Right atrium auricular region (tissue), 2 donors: ENCODE data around the gene CRB3. TPM values are rescaled to one million over a fixed set of nuclear protein-coding genes. Genes with fewer than 3 reads are reported as not detected.

Source experiments
- DNase-seq: peaks from one replicate; pipeline ENCODE4 v3.0.0-alpha.2; 2019; ENCODE audit warnings: low spot score
- H3K27ac ChIP-seq, 2 donors: fragments of 200-600 bp; sonication (generic); 1 replicate in 1 of 2; 2 replicates in 1 of 2; pipeline ENCODE4 v1.5.1; 2016 to 2019
- H3K27me3 ChIP-seq, 2 donors: fragments of 200-600 bp; sonication (generic); one replicate each; pipeline versions ENCODE4 v1.5.1 to v1.6.0; 2017 to 2019
- H3K36me3 ChIP-seq: fragments of 200-600 bp; sonication (generic); one replicate; pipeline ENCODE4 v1.5.1; 2016
- H3K4me1 ChIP-seq, 2 donors: fragments of 200-600 bp; sonication (generic); one replicate each; pipeline versions ENCODE4 v1.5.1 to v1.6.0; 2017 to 2019
- H3K4me3 ChIP-seq, 2 donors: fragments of 200-600 bp; sonication (generic); 1 replicate in 1 of 2; 2 replicates in 1 of 2; pipeline ENCODE4 v1.5.1; 2017 to 2019; ENCODE audit warnings: mild to moderate bottlenecking in 1 of 2, moderate library complexity in 1 of 2
- H3K9me3 ChIP-seq, 2 donors: fragments of 200-600 bp; sonication (generic); one replicate each; pipeline ENCODE4 v1.5.1; 2019
- CTCF ChIP-seq, 2 donors: fragments of 200-600 bp; sonication (generic); IDR thresholded peaks; one replicate each; pipeline ENCODE4 v1.5.1; 2019; ENCODE audit warnings: antibody characterized with exemption in 2 of 2
- total RNA-seq, 2 donors: library from RNA; depleted of rRNA; stranded (reverse); fragments of >200 nt; gene quantifications; one replicate each; pipeline ENCODE4 v1.1.0, GENCODE V29; 2016

Gene CRB3
- total RNA-seq, 2 donors from 2014 or later, result 0.33 to 2.5 TPM

GRCh38 chr19:6495947-6496346, 31.9 kb downstream of the CRB3 start:
- H3K4me3 ChIP-seq, result no peak overlapping the region
- TF ChIP-seq CTCF (IDR thresholded peaks at IDR 0.05), result no peak
- no peak overlapping the region for H3K27ac ChIP-seq
- no peak for DNase-seq
- no peaks in the 10 kb centered on the region for H3K36me3 ChIP-seq
- H3K4me1 ChIP-seq, result no peaks in the 10 kb centered on the region
- H3K27me3 ChIP-seq, result no peaks in the 10 kb centered on the region
- peaks cover 0 to 13% of the 10 kb centered on the region in 2 donors for H3K9me3 ChIP-seq

GRCh38 chr19:6498294-6499036, 34.4 kb downstream of the CRB3 start:
- no peaks in the 10 kb centered on the region for H3K9me3 ChIP-seq
- no peak for DNase-seq
- peaks cover 0 to 12% of the 10 kb centered on the region in 2 donors for H3K27me3 ChIP-seq
- no peak overlapping the region for H3K4me3 ChIP-seq
- no peaks in the 10 kb centered on the region for H3K36me3 ChIP-seq
- H3K27ac ChIP-seq, result no peak overlapping the region
- no peak for TF ChIP-seq CTCF (IDR thresholded peaks at IDR 0.05)
- H3K4me1 ChIP-seq, result peaks cover 0 to 14% of the 10 kb centered on the region in 2 donors

GRCh38 chr19:6499052-6499790, 35.1 kb downstream of the CRB3 start:
- no peak overlapping the region for H3K27ac ChIP-seq
- no peak for TF ChIP-seq CTCF (IDR thresholded peaks at IDR 0.05)
- H3K4me1 ChIP-seq, result peaks cover 0 to 14% of the 10 kb centered on the region in 2 donors
- H3K4me3 ChIP-seq, result no peak overlapping the region
- no peaks in the 10 kb centered on the region for H3K36me3 ChIP-seq
- H3K9me3 ChIP-seq, result no peaks in the 10 kb centered on the region
- no peak for DNase-seq
- H3K27me3 ChIP-seq, result peaks cover 0 to 12% of the 10 kb centered on the region in 2 donors

- Histone ChIP-seq H3K27ac (no peak overlapping the region), H3K4me1 (peaks cover 0 to 14% of the 10 kb centered on the region in 2 donors), H3K9me3 (no peaks in the 10 kb centered on the region), H3K4me3 (peak overlapping the region in 1 of 2 donors; percentile 52), H3K36me3 (no peaks in the 10 kb centered on the region), H3K27me3 (peaks cover 0 to 12% of the 10 kb centered on the region in 2 donors)
- DNase-seq, result no peak
- TF ChIP-seq CTCF (IDR thresholded peaks at IDR 0.05), result no peak
Measured at GRCh38 chr19:6500837-6501739, 37.0 kb downstream of the CRB3 start.

- Histone ChIP-seq H3K27me3 (peaks cover 0 to 12% of the 10 kb centered on the region in 2 donors), H3K36me3 (no peaks in the 10 kb centered on the region), H3K4me3 (peak within 1 kb of the TSS; percentile 9 to 52), H3K9me3 (no peaks in the 10 kb centered on the region), H3K4me1 (peaks cover 0 to 14% of the 10 kb centered on the region in 2 donors), H3K27ac (no peak within 1 kb of the TSS)
- no peak for TF ChIP-seq CTCF (IDR thresholded peaks at IDR 0.05)
- DNase-seq, result no peak
Measured at GRCh38 chr19:6501740-6502648, 37.9 kb downstream of the CRB3 start, which contains the start of gene TUBB4A. Gene TUBB4A (minus strand): TSS chr19:6502309. CDS start chr19:6502212, 97 bp downstream.
